HG03097 (cell line): Measurements from ENCODE around the gene IHH.

Experiments
- ATAC-seq: cut with Tn5 transposase; IDR thresholded peaks from one replicate; pipeline ENCODE4 v1.9.1; 2021; ENCODE audit not compliant: unreplicated experiment, low FRiP score

IHH gene

GRCh38 chr2:219060821-219061791 is at the start of gene IHH:
Gene IHH (minus strand): TSS chr2:219060921. CDS start chr2:219060467, 454 bp downstream.
- ATAC-seq = no peak

- ATAC-seq = no peak
Observed at GRCh38 chr2:219109471-219109870, 48.8 kb upstream of the IHH start.

GRCh38 chr2:219107758-219108157 is 47.0 kb upstream of the IHH start:
- ATAC-seq = no peak

- no peak for ATAC-seq
Observed at GRCh38 chr2:219106251-219106650, 45.5 kb upstream of the IHH start.

GRCh38 chr2:219104107-219105035 is 43.6 kb upstream of the IHH start:
- ATAC-seq = no peak

- no peak for ATAC-seq
Observed at GRCh38 chr2:219099329-219099728, 38.6 kb upstream of the IHH start.

- ATAC-seq = no peak
Observed at GRCh38 chr2:219095406-219095935, 34.8 kb upstream of the IHH start.

GRCh38 chr2:219094171-219094570 is 33.5 kb upstream of the IHH start:
- no peak for ATAC-seq

- ATAC-seq = no peak
Observed at GRCh38 chr2:219090436-219091299, 29.9 kb upstream of the IHH start.

GRCh38 chr2:219089330-219089729 is 28.6 kb upstream of the IHH start:
- ATAC-seq = no peak

GRCh38 chr2:219087848-219088247 is 27.1 kb upstream of the IHH start:
- no peak for ATAC-seq

- ATAC-seq = no peak
Observed at GRCh38 chr2:219087361-219087760, 26.6 kb upstream of the IHH start.

GRCh38 chr2:219086196-219086595 is 25.5 kb upstream of the IHH start:
- no peak for ATAC-seq

GRCh38 chr2:219084791-219085190 is 24.1 kb upstream of the IHH start:
- no peak for ATAC-seq

GRCh38 chr2:219082332-219082958 is 21.7 kb upstream of the IHH start:
- no peak for ATAC-seq

- no peak for ATAC-seq
Observed at GRCh38 chr2:219081701-219082331, 21.1 kb upstream of the IHH start.

- ATAC-seq = no peak
Observed at GRCh38 chr2:219081096-219081495, 20.4 kb upstream of the IHH start.

GRCh38 chr2:219079417-219079816 is 18.7 kb upstream of the IHH start:
- ATAC-seq = no peak

GRCh38 chr2:219078951-219079350 is 18.2 kb upstream of the IHH start:
- no peak for ATAC-seq
